AG04450 (cell line): ENCODE measurements around the gene RCAN2. TPM values are rescaled to one million over a fixed set of nuclear protein-coding genes. Genes with fewer than 3 reads are reported as not detected.

ENCODE experiments used
- CTCF ChIA-PET: fragments of 300-600, 350-600 bp; formaldehyde crosslinking; extraction: SDS; loops from one replicate; lab custom pipeline; 2022; ENCODE audit warnings: antibody characterized with exemption, inconsistent platforms; lab: Charles Lee
- POLR2A ChIA-PET: fragments of 350-600 bp; formaldehyde crosslinking; extraction: SDS; loops from one replicate; lab custom pipeline; 2021; ENCODE audit warnings: antibody characterized with exemption, inconsistent platforms; lab: Yijun Ruan, JAX
- DNase-seq: peaks from one replicate; pipeline ENCODE4 v3.0.0-alpha.2; 2011; ENCODE audit warnings: low read depth, low spot score
- H3K27ac ChIP-seq: one replicate; pipeline ENCODE4 v1.5.1; 2012; ENCODE audit warnings: low read depth, low read length, control low read depth
- H3K27me3 ChIP-seq: one replicate; pipeline ENCODE4 v1.6.0; 2012; ENCODE audit warnings: low read length; ENCODE audit not compliant: control insufficient read depth, insufficient read depth
- H3K4me3 ChIP-seq: 2 replicates; pipeline ENCODE4 v1.5.1; 2011; ENCODE audit warnings: mild to moderate bottlenecking, low read depth, low read length, control low read depth
- H3K9me3 ChIP-seq: 2 replicates; pipeline ENCODE4 v1.5.1; 2012; ENCODE audit warnings: low read length; ENCODE audit not compliant: control insufficient read depth, insufficient read depth
- polyA plus RNA-seq: library from polyadenylated mRNA; depleted of rRNA; stranded (reverse); fragments of >200 nt; gene quantifications from 2 replicates; pipeline ENCODE4 v1.2.3, GENCODE V29; 2011
- TF ChIP-seq, protein P1 (sequence below): IDR thresholded peaks from 2 replicates; pipeline ENCODE4 v1.5.1; 2011; ENCODE audit warnings: low read depth, low read length, control low read depth, inconsistent platforms

Gene RCAN2
- polyA plus RNA-seq, 1 experiment, result 0.11 TPM

DNA sequence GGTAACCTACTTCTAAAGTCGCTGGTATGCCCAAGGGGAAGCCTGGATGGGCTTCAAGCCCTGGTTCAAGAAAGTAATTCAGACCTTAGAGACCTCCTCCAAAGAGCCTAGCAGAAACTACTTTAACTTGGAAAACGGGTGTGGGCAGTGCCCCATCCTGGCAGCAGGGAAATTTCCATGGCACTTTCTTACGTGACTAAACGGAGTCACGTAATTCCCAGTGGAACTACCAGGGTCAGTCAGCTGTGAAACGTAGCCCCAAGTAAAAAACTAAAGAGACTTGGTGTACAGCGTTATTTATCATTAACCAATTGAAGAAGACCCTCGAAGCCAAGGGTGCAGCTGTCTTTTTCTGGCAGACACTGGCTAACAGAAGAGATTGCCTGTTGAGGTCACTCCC, 114.0 kb downstream of the RCAN2 start:
- POLR2A ChIA-PET, result no interaction called here
- CTCF ChIA-PET, result no interaction called here
- no peak for DNase-seq
- Histone ChIP-seq H3K27ac (no peak overlapping the region), H3K27me3 (no peaks in the 10 kb centered on the region), H3K4me3 (no peak overlapping the region), H3K9me3 (no peaks in the 10 kb centered on the region)
- TF ChIP-seq, protein P1, sequence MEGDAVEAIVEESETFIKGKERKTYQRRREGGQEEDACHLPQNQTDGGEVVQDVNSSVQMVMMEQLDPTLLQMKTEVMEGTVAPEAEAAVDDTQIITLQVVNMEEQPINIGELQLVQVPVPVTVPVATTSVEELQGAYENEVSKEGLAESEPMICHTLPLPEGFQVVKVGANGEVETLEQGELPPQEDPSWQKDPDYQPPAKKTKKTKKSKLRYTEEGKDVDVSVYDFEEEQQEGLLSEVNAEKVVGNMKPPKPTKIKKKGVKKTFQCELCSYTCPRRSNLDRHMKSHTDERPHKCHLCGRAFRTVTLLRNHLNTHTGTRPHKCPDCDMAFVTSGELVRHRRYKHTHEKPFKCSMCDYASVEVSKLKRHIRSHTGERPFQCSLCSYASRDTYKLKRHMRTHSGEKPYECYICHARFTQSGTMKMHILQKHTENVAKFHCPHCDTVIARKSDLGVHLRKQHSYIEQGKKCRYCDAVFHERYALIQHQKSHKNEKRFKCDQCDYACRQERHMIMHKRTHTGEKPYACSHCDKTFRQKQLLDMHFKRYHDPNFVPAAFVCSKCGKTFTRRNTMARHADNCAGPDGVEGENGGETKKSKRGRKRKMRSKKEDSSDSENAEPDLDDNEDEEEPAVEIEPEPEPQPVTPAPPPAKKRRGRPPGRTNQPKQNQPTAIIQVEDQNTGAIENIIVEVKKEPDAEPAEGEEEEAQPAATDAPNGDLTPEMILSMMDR, result no peak

DNA sequence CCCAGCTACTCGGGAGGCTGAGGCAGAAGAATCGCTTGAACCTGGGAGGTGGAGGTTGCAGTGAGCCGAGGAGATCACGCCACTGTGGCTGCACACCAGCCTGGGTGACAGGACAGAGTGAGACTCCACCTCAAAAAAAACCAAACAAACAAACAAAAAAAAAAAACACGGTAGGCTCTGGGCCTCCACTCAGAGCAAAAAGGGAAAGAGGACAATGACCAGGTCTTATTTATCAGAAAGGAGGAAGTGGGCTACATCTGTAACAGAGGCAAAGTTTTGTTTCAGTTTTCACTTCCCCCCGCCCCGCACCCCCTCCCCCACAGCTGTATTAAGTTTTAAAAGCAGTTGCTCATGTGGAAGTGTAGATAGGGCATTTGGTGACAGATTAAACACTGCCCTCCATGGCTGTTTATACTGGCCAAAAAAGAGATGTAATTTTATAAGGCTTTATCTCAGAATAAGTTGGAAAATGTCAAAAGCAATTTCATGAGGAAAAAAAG, 114.6 kb downstream of the RCAN2 start:
- POLR2A ChIA-PET, result no interaction called here
- no peak overlapping the region for H3K27ac ChIP-seq
- no peaks in the 10 kb centered on the region for H3K27me3 ChIP-seq
- H3K9me3 ChIP-seq, result no peaks in the 10 kb centered on the region
- TF ChIP-seq, protein P1, result no peak
- CTCF ChIA-PET, result no interaction called here
- no peak for DNase-seq
- H3K4me3 ChIP-seq, result no peak overlapping the region

GRCh38 chr6:46370622-46371021, 120.6 kb downstream of the RCAN2 start:
- no peak overlapping the region for H3K4me3 ChIP-seq
- H3K27me3 ChIP-seq, result no peaks in the 10 kb centered on the region
- no peaks in the 10 kb centered on the region for H3K9me3 ChIP-seq
- DNase-seq, result no peak
- TF ChIP-seq, protein P1, result no peak
- CTCF ChIA-PET, result no interaction called here
- POLR2A ChIA-PET, result no interaction called here
- H3K27ac ChIP-seq, result no peak overlapping the region

DNA sequence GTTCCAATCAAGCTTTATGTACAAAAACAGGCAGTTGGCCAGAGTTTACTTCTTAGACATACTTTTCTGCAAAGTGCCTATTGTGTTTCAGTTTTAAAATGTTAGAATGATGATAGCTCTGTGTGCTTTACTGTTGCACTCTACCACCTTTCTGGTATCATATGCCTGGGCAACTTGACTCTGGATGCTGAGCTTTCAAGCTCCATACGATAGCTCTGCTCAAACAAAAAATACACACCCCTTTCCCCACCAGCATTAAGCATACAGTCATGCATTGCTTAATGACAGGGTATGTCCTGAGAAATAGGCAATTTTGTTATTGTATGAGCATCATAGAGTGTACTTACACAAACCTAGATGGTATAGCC, 123.1 kb downstream of the RCAN2 start:
- no peak for DNase-seq
- Histone ChIP-seq H3K27ac (no peak overlapping the region), H3K9me3 (no peaks in the 10 kb centered on the region), H3K4me3 (no peak overlapping the region), H3K27me3 (no peaks in the 10 kb centered on the region)
- CTCF ChIA-PET, result no interaction called here
- TF ChIP-seq, protein P1, result no peak
- POLR2A ChIA-PET, result no interaction called here

DNA sequence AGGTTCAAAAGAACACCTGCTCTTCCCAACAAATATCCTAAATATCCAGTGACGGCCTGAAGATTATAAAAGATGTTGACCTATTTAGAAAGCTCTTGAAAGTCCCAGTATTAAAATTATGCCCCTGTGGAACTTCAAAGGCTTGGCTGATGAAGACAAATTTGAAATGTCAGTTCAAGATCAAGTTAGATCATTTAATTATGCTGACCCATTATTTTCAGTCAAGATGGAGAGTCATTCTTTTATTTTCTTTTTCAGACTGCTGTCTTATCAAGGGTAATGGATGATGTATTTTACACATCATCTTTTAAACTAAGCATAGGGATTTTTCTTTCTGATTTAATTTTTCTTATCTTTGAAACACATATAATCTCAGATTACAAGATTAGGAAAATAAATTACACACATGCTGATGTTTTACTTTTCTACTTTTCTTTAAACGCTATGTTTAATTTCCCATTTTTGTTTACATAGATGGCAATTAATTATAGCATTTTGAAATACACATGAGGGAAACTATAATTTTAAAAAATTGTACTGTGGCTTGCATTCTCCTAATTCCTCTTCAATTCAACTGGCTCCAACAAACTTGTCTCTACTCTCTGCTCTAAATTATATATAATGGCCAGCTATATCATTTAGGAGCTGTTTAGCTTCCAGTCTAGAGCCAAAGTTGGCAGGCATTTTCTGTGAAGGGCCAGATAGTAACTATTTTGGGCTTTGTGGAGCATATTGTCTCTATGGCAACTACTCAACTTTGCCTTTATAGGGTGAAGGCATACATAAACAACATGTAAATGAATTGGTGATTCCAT, 123.7 kb downstream of the RCAN2 start:
- Histone ChIP-seq H3K27ac (no peak overlapping the region), H3K9me3 (no peaks in the 10 kb centered on the region), H3K4me3 (no peak overlapping the region), H3K27me3 (no peaks in the 10 kb centered on the region)
- POLR2A ChIA-PET, result no interaction called here
- no peak for DNase-seq
- CTCF ChIA-PET, result no interaction called here
- TF ChIP-seq, protein P1, result no peak
